SIG-M5 (cell line): ENCODE results near the gene B9D2.
"Not testable (repeated sequence)": the region's sequence is repeated elsewhere in the genome, so short reads cannot be mapped to it uniquely, and the experiment has no call there.

Experiments
- DNase-seq: peaks from one replicate; lab custom pipeline; 2025; lab: John Stamatoyannopoulos, UW

B9D2 gene

DNA sequence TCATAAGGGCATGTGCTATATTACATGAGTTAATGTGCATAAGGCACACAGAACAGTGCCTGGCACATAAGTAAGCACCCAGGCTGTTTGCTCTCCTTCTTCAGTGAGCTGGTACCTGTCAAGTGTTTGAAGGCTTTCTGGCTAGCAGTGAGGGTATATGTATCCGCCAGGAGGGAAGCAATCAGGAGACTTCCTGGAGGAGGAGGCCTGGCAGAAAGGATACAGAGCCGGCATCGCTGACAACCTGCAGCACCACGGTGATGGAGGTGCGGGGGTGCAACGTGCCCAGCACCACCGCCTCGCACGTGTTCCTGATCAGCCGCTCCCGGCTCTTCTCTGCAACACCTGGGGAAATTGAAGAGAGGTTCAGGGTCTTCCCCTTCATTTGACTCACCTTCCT, 27.7 kb upstream of the B9D2 start:
- DNase-seq, result no peak

DNA sequence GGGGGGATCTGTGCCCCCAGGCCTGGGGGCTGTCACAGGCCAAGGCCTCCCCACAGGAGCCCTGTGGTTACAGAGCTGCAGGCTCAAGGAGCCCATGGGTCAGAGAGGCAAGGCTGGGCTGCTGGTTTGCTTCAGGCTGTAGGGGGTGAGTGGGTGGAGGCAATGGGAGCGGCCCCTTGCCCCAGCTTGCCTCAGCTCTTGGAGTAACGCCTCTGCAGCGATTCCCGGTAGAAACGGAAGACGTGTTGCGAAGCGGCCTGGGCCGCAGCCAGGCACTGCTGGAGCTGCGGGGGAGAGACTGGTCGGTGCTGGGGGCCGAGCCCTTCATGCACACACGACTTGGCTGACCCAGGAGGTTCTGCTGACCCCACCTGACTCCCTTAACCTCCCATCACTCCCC, 22.5 kb upstream of the B9D2 start:
- no peak for DNase-seq

DNA sequence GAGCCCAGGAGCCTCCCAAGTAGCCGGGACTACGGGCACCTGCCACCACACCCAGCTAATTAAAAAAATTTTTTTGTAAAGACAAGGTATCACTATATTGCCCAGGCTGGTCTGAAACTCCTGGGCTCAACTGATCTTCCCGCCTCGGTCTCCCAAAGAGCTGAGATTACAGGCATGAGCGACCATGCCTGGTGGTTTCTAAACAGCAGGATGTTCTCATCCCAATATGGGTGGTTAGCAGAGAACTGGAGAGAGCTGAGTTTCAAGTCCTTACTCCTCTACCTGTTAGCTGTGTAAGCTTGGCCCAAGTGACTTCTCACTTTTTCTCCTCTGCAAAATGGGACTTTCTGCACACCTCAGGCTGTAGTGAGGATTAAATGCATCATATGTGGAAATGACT, 20.4 kb upstream of the B9D2 start:
- no peak for DNase-seq

- not testable (repeated sequence) for DNase-seq
Observed at GRCh38 chr19:41381536-41381935, 17.6 kb upstream of the B9D2 start.

DNA sequence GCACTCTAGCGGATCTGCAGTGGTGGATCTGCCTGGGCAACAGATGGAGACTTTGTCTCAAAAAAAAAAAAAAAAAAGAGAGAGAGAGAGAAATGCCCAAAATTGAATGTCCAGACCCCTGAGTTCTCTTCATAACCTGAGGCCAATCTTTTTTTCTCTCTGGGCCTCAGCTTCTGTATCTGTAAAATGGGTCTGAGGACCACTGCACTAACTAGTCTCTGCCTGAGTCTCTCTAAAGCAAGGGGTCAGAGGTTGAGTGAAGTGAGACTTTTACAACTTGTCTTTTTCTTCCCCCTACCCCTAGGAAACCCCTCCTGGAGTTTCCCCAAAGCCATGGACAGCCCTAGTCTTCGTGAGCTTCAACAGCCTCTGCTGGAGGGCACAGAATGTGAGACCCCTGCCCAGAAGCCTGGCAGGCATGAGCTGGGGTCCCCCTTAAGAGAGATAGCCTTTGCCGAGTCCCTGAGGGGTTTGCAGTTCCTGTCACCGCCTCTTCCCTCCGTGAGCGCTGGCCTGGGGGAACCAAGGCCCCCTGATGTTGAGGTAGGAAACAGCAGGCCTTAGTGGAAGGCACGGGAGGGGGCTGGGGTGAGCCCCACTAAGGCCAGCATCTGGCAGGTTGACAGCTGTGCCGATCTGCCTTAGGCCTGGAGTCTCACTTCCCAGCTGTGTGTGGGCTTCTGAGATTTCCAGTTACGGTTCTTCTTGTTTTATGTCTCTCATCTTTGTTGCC, 14.2 kb upstream of the B9D2 start:
- DNase-seq, result no peak

DNA sequence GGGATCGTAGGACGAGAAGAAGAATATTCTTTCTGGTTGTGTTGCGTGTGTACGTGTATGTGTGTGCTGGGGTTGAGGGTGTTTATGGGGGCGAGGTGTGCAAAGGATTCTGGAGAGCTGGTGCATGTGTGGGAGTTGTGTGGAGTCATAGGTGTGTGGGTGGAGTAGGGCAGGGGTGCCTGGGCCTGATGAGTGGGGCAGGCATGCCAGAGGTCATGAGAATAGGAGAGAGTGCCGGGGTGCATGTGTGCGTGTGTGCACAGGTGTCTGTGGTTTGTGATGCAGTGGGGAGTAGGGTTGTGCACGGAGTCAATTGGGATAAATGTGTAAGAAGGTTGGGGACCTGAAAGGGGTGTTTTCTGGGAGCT, 13.0 kb upstream of the B9D2 start:
- no peak for DNase-seq

- no peak for DNase-seq
Observed at GRCh38 chr19:41376241-41376997, 12.5 kb upstream of the B9D2 start, which contains the start of gene TMEM91. Gene TMEM91 (plus strand): TSS chr19:41376533. CDS start chr19:41378310, 1,777 bp downstream.

DNA sequence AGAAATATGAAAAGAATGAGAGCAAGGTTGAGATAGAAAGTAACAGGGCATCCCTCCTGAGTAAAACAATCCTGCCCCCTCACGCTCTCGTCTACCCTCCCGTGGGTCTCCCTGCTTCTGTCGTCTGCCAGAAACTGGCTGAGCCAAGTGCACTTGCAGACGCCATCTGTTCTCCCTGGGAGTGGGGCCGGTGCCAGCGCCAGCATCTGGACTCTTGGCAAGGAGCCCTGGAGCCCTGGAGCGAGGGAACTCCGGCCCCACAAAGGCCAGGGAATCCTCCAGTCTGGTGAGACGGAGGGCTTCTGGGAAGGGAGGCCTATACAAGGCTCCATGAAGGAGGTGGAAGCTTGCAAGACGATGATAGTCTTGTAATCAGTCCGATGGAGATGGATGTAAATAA, 10.0 kb upstream of the B9D2 start:
- DNase-seq, result no peak

GRCh38 chr19:41372501-41372900, 8.6 kb upstream of the B9D2 start:
- no peak for DNase-seq

- no peak for DNase-seq
Observed at GRCh38 chr19:41371541-41371940, 7.6 kb upstream of the B9D2 start.

- not testable (repeated sequence) for DNase-seq
Observed at GRCh38 chr19:41371119-41371518, 7.2 kb upstream of the B9D2 start.

DNA sequence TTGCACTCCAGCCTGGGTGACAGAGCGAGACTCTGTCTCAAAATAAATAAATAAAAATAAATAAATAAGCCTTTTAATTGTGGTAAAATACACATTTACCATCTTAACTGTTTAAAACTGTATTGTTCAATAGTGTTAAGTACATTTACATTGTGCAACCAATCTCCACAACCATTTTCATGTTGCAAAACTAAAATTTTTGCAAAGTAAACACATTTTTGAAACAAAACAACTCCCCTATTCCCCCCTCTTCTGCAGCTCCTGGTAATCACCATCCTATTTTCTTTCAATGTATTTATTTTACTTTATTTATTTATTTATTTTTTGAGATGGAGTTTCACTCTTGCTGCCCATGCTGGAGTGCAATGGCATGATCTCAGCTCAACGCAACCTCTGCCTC, 5.8 kb upstream of the B9D2 start:
- no peak for DNase-seq

DNA sequence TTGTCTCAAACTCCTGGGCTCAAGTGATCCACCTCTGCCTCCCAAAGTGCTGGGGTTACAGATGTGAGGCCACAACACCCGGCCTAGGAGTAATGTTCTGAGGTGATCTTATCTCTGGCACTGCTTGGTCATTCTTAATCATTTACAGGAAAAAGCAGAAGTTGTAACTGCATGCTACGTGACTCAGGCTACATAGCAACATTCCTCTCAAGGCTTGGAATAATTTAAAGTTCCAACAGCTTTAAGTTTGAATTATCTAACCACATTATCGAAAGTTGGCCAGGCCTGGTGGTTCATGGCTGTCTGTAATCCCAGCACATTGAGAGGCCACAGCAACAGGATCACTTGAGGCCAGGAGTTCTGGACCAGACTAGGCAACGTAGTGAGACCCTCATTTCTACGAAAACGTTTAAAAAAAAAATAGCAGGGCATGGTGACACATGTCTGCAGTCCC, 3.9 kb upstream of the B9D2 start:
- no peak for DNase-seq

GRCh38 chr19:41366089-41366488, 2.1 kb upstream of the B9D2 start:
- no peak for DNase-seq

DNA sequence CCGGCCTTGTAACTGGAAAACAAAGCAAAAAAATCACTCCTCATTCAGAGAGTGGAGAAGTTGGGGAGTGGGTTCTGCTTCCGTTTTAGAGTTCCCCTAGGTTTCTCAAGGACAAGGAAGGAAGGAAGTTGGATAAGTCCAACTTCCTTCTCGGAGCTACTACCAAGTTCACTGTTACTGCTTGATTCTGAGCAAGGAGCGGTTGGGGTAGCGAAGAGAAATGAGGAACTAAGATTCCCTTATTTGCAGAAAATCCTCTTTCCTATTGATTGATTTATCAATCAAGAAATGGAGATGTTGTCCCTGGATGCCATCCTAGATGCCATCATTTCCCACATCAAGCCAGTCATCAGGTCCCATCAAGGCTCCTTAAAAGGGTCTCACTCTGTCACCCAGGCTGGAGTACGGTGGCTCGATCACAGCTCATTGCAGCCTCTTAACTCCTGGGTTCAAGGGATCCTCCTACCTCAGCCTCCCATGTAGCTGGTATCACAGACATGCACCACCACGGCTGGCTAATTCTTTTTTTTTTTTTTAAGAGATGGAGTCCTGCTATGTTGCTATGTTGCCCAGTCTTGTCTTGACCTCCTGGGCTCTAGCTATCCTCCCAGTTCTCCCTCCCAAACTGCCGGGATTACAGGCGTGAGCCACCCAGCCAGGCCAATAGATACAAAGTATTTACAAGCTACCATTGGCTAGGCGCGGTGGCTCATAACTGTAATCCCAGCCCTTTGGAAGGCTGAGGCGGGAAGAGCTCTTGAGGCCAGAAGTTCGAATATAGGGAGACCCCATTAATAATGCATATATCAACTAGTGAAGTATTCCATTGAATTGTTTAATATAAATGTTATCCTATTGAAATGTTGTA, 809 bp upstream of the B9D2 start:
- DNase-seq, result peak; percentile 33

- DNase-seq, result no peak
Observed at GRCh38 chr19:41363371-41363752, 587 bp downstream of the B9D2 start.

DNA sequence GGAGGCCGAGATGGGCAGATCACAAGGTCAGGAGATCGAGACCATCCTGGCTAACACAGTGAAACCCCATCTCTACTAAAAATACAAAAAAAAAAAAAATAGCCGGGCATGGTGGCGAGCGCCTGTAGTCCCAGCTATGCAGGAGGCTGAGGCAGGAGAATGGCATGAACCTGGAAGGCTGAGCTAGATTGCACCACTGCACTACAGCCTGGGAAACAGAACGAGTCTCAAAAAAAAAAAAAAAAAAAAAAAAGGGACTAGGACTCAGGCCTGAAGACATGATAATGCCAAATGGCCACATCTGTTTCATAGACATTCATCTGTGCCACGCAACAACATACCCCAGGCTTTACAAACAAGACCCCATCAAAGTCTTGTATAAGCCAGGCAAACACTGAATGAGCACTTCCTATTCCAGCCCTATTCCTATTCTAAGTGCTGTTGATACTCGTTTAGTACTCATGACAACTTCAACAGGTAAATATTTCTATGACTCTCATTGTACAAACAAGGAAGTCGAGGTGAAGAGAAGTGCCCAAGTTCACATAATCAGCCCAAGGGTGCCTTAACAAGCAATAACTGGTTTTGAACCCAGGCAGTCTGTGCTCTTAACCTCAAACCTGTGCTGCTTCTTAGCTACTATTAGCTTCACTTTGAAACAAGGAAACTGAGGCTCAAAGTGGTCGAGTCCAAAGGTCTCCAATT, 1.7 kb downstream of the B9D2 start:
- DNase-seq, result no peak

- no peak for DNase-seq
Observed at GRCh38 chr19:41359741-41360140, 4.2 kb downstream of the B9D2 start.

DNA sequence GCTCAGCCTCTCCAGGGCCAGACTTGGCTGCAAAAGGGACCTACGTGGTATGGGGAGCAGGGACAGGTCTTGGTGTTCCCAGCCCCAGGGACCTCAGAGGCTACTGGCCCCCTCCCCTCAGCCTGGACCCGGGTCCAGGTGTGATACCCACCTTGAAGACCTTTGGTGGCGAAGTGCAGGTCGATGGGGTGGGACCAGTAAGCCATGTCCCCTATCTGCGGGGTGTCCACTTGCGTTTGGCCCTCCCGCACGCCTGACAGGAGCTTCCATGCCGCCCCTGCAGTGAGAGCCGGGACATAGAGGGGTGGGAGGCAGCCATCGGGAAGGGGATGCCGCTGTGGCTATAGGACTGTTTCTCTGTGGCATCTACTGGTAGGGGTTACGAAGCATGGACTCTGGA, 6.2 kb downstream of the B9D2 start:
- DNase-seq, result no peak

- DNase-seq, result no peak
Observed at GRCh38 chr19:41356984-41357739, 6.8 kb downstream of the B9D2 start.

DNA sequence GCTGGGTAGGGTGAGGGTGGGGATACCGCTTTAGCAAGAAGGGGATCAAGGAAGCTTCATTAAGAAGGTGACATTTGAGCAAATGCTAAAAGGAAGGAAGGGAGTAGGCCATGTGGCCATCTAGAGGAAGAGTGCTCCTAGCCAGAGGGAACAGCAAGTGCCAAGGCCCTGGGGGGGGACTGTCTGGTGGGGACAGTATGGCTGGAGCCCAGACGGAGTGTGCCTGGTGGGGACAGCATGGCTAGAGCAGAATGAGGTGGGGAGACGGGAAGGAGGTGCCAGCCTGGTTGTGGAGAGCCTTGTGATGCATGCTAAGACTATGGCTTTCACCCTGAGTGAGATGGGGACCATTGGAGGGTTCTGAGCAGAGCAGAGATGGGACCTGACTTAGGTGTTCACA, 8.1 kb downstream of the B9D2 start:
- DNase-seq, result no peak
